Skin of body (tissue), 2 donors: ENCODE data around the gene LCTL. TPM values are rescaled to one million over a fixed set of nuclear protein-coding genes. Genes with fewer than 3 reads are reported as not detected.
"Not testable (repeated sequence)": the region's sequence is repeated elsewhere in the genome, so short reads cannot be mapped to it uniquely, and the experiment has no call there.

Experiments used
- DNase-seq: peaks from one replicate; lab custom pipeline; 2025; lab: John Stamatoyannopoulos, UW
- total RNA-seq: library from RNA; depleted of rRNA; stranded (reverse); fragments of >200 nt; gene quantifications from one replicate; pipeline ENCODE4 v1.2.3, GENCODE V29; 2014

LCTL gene
- total RNA-seq, 1 donor from 2014 or later, result not detected

DNA sequence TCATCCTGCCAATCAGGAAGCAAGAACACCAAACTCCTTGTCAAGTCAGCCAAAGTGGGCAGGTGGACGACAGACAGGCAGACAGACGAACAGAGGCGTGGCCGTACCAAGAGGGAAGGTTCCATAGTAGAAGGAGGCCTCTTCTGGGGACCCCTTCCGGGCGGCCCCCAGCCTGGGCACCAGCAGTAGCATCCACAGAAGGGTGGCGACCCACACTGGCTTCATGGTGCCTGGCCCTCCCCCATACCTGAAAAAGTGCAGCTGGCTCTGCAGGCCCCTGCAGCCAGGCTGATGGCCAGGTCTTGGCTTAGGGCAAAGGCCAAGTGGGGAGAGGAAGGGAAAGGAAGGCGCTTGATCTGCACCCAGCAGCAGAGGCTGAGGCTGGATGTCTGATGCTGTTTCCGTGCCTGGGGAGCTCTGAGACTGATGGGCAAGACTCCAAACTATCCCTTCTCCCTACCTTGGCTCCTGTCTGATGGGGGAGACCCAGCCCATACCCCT is 607 bp downstream of the LCTL start:
- no peak for DNase-seq

DNA sequence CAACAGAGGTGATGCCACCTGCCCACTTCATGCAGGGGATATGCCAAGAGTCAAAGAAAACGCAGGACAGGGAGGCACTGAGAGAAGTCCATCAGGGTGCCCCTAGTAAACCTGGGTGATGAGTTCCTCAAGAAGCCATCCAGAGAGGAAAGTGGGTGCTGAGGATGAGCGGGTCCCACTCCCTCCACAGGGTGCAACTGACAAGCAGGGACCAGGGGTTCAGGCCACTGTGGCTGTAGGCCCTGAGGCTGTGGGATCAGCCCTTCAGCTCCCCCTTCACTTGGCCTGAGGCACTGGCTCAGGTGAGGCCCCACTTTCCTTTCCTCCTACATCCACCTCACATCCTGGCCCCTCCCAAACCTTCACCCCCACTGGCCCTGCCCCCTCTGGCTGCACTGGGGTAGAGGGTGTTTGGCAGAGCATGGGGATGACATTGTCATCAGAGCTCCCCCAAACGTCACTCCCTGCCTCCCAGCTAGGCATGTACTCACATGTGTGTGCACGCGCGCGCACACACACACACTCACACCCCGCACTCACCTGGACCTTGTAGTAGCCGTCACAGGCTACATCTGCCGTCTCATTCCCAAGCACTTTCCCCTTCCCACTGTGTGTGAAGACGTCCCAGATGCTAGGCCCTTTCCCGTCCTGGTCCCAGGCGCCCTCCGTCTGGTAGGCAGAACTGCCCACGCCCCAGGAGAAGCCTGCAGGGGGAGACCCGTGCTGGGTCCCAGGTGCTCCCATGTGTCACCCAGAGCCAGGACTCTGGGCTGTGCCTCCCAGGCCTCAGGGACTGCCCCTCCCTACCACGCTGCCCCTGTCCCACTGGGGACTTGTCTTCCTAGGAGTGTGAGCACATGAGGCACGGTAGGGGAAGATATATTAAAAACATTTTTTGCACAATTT is 1.4 kb downstream of the LCTL start:
- DNase-seq, result no peak

DNA sequence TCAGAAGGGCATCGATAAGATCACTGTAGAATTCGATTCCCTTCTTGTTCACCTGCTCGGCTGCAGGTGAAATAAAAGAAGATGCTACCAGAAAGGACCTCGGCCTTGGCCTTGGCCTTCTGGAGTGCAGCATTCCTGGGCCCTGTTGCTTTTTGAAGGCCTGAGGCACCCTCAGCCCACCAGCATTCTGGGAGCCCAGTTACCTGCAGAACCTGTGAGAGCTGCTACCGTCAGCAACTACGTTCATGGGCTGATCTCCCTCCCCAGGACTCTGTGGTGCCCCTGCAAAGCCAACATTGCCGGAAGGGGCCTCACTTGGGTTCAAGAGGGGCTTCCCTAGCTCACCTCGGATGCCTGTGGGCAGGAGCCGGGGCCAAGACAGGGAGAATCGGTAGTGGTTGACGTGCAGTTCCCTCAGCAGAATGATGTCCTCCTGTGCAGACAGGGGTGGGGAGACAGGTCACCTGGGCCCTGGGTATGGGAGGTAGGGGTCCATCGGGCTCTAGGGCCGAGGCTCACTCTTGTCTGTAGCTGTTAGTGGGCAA is 2.2 kb downstream of the LCTL start:
- DNase-seq, result no peak

DNA sequence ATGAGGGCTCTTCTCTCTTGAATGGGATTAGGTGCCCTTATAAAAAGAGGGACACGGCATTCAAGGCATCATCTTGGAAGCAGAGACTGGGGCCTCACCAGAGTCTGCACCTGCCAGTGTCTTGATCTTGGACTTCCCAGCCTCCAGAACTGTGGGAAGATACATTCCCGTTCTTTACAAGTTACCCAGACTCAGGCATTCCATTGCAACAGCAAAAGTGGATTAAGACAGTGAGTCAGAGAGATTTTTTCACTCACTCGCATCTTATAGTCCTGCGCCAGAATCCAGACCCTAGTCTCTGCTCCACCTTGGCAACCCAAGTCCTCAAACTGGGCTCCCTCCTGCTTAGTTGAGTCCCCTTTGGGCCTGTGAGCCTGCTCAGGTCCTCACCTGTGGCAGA is 2.7 kb downstream of the LCTL start:
- no peak for DNase-seq

DNA sequence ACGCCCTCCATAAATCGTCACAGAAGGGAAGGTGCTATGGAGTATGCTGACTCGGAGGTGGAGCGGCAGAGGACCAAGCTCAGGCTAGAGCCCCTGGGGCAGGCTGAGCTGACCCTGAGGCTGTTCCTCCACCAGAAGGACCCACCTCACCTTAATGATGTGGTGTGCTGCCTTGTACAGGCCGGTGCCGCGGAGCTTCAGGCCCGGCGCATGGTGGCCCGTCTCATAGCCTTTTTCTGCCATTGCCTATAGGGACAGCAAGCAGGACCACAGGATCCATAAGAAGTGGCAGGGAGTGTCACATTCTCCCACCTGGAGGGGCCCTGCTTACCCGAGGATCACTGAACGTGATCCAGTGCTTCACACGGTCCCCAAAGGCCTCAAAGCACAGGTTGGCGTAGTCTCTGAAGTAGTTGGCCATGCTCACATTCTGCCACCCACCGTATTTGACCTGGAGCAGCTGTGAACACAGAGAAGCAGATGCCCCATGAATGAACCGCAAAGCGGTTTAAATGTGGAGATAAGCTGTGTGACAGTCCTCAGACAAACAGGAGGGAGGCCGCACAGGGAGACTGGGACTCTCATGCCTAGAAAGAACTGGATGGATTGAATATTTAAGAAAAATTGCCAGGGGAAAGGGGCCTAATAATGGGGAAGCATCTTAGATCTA is 4.8 kb downstream of the LCTL start:
- no peak for DNase-seq

DNA sequence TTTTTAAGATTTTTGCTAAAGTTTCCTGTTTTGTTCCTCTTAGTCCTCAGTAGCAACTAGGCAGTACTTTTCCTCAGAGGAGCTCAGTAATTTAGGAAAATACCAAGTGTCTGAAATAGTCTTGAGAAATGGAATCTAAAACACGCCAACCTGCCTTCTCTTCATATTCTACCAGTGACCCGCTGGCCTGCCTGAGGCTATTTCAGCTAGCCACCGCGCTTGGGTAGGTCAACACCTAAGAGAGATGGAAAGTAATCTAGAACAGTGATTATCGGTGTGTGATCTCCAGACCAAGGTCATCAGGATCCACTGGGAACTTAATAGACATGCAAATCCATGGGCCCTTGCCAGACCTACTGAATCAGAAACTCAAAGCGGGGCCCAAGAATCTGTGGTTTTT is 7.5 kb downstream of the LCTL start:
- DNase-seq, result no peak

DNA sequence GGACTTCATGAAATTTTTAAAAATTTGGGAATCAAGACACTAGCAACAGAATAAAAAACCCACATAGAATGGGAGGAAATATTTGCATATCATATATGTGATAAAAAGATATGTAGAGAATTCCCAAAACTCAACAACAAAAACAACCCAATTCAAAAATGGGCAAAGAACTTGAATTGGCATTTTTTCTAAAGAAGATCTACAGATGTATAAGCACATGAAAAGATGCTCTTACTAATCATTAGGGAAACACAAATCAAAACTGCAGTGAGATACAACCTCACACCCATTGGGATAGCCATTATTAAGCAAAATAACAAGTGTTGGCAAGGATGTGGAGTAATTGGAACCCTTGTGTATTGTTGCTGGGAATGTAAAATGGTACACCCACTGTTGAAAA is 10.1 kb downstream of the LCTL start:
- DNase-seq, result no peak

DNA sequence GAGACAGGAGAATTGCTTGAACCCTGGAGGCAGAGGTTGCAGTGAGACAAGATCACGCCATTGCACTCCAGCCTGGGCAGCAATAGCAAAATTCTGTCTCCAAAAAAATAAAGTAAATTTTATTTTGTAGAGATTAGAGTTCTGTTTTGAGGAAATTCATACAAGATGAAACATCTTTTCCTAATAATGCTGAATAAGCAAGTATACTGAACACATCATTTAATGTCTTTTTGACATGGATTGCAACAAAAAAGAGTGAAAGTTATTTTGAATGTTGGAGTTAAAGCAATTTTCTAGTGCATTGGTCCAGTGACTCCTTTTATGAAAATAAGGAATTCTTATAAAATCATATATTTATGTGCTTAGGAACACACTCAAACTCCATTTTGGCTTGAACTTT is 20.5 kb downstream of the LCTL start:
- DNase-seq, result no peak

DNA sequence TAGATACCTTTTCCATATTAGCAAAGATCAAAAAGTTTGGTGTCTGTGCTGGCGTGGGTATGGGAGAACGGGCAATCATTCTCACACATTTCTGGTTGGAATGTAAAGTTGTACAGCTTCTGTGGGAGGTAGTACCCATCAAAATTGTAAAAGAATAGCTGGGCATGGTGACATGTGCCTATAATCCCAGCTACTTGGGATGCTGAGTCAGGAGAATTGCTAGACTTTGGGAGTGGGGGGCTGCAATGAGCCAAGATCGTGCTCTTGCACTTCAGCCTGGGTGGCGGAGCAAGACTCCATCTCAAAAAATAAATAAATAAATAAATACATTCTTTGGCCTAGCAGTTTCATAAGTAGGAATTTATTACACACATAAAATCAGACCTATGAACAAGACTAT is 22.9 kb downstream of the LCTL start:
- no peak for DNase-seq

DNA sequence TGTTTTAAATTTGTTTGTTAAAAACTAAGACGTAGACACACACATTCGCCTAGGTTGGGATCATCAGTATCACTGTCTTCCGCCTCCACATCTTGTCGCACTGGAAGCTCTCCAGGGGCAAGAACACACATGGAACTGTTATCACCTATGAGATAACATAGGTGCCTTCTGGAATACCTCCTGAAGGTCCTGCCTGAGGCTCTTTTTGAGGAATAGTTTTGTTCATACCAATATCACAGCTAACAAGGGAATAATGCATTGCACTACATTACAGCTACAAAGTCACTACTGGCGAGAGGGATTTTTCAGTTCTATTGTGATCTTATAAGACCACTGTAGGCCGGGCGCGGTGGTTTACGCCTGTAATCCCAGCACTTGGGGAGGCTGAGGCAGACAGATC is 30.7 kb downstream of the LCTL start:
- no peak for DNase-seq

DNA sequence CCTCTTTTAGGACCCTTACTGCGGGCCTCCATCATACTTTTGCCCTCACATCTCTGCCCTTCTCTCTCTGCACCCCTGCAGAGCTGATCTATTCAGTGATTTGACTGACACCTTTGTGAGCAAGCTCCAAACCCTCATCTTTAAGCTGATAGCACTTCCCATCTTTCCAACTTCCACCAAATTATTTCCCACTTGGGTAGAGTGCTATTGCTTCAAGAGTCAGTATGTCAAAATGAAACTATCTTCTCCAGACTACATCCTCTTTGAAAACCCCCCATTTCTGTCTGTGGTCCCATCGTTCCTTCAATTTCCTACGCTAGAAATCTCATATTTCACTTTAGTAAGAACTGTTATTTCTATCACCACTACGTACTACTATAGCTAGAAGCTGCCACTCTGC is 41.0 kb downstream of the LCTL start:
- DNase-seq, result no peak

DNA sequence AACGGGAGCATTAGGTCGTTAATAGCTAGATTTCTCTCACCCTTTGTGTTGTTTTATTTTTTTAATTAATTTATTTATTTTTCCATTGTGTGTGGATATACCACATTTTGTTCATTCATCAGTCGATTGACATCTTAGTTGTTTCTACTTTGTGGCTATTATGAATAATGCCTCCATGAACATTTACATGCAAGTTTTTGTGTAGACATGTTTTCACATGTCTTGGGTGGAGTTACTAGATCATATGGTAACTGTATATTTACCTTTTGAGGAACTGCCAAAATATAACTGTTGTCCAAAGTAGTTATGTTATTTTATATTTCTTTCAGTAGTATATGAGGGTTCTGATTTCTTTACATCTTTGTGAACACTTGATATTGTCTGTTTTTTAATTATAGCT is 41.9 kb downstream of the LCTL start:
- no peak for DNase-seq

DNA sequence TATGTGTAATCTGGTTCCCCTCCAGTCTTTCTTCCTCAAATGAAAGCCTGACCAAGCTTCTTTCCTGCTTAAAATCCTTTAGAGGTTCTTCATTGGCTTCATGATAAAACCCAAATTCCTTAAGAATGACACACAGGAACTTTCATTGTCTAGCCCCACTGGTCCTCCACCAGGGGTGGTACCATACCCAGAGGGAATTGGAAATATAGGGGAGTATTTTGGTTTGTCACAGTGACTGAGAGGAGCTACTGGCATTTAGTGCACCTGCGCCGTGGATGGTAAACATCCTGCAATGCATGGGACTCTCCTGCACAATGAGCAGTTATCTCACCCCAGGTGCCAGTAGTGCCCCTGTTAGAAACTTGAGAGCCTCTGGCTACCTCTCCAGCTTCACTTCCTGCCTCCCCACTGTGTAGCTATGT is 49.9 kb downstream of the LCTL start:
- DNase-seq, result no peak

DNA sequence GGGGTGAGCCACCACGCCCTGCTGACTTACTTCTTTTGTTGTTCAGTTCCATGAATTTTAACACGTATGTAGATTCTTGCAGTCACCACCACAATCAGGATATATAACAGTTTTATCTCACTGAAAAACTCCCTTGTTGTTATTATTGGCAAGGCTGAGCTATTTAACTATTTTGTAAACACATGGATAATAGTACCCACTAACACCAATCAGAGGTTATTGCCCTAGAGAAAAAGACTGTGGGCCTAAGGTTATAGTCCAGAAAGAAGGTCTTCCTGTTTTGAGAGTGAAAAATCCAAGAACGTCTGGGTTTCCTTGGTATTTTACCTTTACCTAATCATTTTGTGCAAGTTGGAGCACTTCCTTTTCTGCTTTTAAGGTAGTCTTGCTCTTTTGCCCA is 51.2 kb downstream of the LCTL start:
- DNase-seq, result no peak

DNA sequence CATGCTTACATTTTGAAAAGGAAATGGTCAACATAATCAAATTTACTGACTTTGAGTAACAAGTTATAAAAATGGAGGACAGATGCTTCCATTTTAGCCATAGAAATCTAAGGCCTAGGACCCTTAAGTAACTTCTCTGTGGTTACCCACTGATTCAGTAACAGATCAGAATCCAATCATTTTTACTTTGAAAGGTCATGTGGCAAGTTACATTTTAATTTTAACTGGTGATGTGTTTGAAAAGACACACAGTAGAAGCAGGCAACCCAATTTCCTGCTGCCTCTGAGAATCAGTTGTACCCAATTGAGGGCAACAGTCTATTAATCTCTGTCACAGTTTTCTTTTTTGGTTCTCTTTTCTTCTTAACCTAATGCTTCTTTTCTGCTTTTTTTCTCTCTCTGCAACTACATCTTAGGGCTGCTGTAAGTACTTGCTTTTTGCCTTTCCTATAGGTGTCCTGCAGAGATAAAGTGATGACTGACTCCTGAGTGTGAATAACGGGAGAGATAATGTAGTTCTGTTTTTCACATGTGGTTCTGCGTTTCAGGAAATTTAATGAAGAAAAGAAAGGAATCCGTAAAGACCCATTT is 57.4 kb downstream of the LCTL start:
- no peak for DNase-seq

DNA sequence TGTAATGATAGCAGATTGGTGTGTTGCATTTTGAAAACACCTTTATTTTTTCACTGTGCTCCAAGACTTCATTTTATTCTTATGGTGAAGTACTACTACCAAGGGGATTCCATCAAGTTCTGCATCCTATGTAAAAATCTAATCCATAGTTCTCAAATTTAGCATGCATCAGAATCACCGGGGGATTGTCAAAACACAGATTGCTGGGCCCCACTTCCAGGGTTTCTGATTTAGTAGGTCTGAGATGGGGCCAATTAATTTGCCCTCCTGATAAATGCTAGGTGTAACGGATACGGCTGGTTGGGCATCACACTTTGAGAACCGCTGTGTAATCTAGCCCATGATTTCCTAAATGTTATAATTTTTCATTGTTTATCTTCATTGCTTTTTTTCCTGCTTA is 60.0 kb downstream of the LCTL start:
- no peak for DNase-seq

DNA sequence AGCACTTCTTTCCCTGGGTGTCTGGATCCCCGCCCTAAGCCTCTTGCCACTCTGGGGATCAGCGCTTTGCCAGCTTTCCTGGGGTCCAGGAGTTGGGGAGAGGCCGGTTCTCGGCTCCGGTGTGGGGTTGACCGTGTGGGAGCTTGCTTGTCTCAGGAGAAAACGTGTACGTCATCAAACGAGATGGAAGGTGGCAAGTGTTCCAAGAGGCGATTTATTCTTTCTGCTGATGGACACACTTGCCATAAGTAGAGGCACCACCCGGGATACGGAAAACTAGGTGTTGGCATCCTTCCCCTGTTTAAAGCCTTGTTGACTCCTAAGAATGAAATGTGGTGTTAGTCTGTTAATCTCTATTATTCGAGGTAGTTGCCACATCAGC is 60.4 kb downstream of the LCTL start:
- DNase-seq, result peak; percentile 69

DNA sequence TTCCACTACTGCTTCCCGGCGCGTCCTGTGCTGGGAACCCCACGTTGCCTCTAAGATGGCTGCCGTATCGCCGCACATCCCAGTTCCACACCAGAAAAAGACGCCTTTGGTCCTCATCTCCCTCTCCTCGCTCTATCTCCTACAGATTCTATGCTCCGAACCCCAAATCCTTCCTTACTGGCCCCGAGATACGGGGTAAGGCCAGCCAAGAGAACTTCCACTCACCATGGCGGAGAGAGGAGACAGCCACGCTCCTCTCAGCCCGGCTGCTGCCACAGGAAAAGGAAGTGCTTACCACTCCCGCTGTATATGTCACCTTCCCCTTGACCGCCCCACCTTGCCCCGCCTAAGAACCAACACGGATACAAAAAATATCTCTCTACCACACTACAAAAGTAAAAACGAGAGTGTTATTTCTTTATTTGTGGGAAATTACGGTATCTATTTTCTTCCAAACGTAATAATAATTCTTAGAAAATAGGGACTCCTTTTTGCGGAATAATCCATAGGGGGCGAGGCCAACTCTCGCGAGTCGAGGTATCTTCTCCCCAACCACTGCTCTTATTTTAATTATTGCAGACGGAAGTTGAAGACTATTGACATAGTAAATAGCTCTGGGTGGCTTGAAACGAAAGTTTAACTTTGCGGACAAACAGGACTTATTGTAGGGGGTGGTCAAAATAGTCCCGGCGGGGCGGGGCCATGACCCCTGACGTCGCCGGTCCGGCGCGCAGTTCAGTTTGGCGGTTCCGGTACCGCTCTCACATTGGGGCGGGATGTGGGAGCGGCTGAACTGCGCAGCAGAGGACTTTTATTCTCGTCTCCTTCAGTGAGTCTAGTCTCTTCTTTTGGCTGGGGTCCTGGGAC is 61.0 kb downstream of the LCTL start, which contains the start of the genes RPL4 and ZWILCH:
RPL4 (minus strand) TSS at position 293 of the 867 bp plus-strand sequence; CDS start at position 228, 65 bp downstream.
ZWILCH (plus strand) TSS at position 764 of the 867 bp plus-strand sequence; CDS start at position 777, 13 bp downstream.
- peak; percentile 91 for DNase-seq

DNA sequence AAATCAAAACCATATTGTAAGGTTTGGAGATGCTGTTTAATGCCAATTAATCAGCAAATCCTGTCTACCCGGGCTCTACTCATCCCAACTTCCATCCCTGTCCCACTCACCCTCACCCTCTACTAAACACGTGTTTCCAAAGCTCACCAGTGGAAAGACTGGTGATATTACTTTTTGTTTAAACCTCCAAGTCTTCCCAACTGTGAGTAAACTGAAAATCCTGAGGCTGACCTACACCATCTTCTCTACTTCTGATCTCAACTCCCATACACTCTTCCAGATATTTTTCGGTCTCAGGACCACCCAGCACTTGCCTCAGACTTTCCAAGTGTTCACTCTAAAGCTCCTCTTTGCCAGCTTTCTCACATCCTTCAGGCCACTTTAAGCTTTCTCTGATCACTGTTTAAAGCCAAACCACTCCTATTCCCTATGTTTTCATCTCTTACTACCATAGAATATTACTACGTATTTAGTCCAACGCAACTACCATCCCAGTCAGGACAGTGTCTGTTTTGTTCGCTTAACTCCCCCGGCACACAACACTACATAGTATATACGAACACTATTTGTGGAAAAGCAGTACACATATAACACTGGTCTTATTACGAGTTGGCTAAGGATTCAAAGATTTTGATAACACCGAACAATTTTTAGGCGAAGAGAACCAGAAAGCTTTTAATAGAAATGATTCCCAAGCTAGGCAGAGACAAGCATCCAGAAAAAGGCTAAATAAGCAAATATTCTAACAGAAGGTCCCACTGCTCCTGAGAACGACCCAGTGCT is 61.8 kb downstream of the LCTL start:
- DNase-seq, result no peak

DNA sequence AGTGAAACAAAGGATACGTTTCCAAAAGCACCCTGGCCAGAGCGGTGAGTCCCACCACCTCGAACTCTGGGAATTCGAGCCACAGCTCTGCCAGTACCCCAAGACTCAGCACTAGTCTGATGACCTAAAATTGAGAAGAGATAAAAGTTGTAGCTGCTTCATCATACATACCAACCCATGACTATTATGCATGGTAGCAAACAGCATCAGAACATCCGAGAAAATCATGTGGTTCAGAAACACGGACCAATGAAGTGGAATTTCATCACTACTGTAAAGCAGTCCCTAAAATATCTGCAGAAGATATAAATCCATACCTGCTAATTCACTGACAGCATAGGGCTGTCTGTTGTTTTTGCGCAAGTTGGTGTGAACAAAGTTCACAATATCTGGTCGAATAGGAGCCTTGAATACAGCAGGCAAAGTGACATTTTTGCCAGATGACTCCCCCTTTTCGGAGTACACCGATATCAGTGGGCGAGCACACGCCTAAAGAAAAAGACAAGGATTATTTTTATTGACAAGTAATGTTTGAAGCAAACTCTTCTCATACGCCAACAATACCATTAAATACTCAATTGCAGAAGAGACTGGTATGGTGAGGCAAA is 62.7 kb downstream of the LCTL start:
- not testable (repeated sequence) for DNase-seq
